K562 (cell line): ENCODE measurements around the gene KLHDC7B. TPM values are rescaled to one million over a fixed set of nuclear protein-coding genes. Genes with fewer than 3 reads are reported as not detected.

ENCODE experiments used
- CHD1 ChIP-seq: fragments of 200-600 bp; sonication (generic); IDR thresholded peaks from one replicate; pipeline ENCODE4 v1.6.1; 2012; ENCODE audit warnings: mild to moderate bottlenecking, moderate library complexity, low read length, inconsistent platforms
- GATA2 ChIP-seq: sonication (generic); formaldehyde crosslinking; IDR thresholded peaks from 2 replicates; pipeline ENCODE4 v1.4.0; 2020; ENCODE audit warnings: mild to moderate bottlenecking, missing genetic modification reagents
- MXI1 ChIP-seq: IDR thresholded peaks from 2 replicates; pipeline ENCODE4 v1.6.1; 2011; ENCODE audit warnings: low read depth, mild to moderate bottlenecking, improper control_type of control experiment, low read length
- VEZF1 ChIP-seq: fragments of 200-800 bp; sonication (Bioruptor generic); IDR thresholded peaks from 2 replicates; pipeline ENCODE4 v1.6.1; 2017; ENCODE audit warnings: missing genetic modification characterization, missing compliant biosample characterization
- ZBTB1 ChIP-seq: sonication (generic); formaldehyde crosslinking; IDR thresholded peaks from 2 replicates; pipeline ENCODE4 v1.8.1; 2023; ENCODE audit warnings: missing genetic modification reagents, low read depth, mild to moderate bottlenecking, borderline replicate concordance
- ZMIZ1 ChIP-seq, 2 experiments: fragments of 150-350 bp in 1 of 2; IDR thresholded peaks; 2 replicates each; pipeline ENCODE4 v1.6.1; 2012 to 2016; ENCODE audit warnings: low read depth in 2 of 2, low read length in 2 of 2, mild to moderate bottlenecking in 1 of 2, moderate library complexity in 1 of 2
- polyA plus RNA-seq, 8 experiments: library from polyadenylated mRNA; depleted of rRNA in 4 of 8; stranded (reverse) in 5 of 8; unstranded in 3 of 8; fragments of >200 nt; fragmentation: Nextera tagmentation in 2 of 8; fragmentation: Illumina TruSeq in 1 of 8; extraction: Ambion mirVana in 2 of 8; extraction: Trizol in 1 of 8; gene quantifications; 2 replicates each; pipeline versions ENCODE4 v1.2.1 to v1.2.3, GENCODE V29; 2011 to 2014; ENCODE audit warnings: inconsistent platforms in 1 of 8, missing spikeins in 1 of 8
- total RNA-seq, 7 experiments: library from RNA; depleted of rRNA in 6 of 7; stranded (reverse); fragments of >200 nt in 6 of 7; fragmentation: Illumina TruSeq in 2 of 7; extraction: Trizol in 2 of 7; gene quantifications; 2 replicates each; pipeline versions ENCODE4 v1.2.1 to v1.2.3, GENCODE V29; 2011 to 2021; ENCODE audit warnings: low replicate concordance in 1 of 7
- TF ChIP-seq, protein P1 (sequence below): sonication (generic); formaldehyde crosslinking; IDR thresholded peaks from 2 replicates; pipeline ENCODE4 v1.8.1; 2023; ENCODE audit warnings: mild to moderate bottlenecking, missing genetic modification reagents

The KLHDC7B gene
- total and polyA plus RNA-seq, 9 of the 15 experiments (the other 6 are each of a cell fraction or from before 2014, with no cell fraction given) = 0.04 to 0.22 (median 0.05) TPM; not detected in 4

GRCh38 chr22:50573491-50574382 is 28.0 kb downstream of the KLHDC7B start (continued):
- TF ChIP-seq ZMIZ1 (IDR thresholded peaks at IDR 0.05; ENCODE audit: low read depth in 2 of 2, low read length in 2 of 2) = no peak
- TF ChIP-seq GATA2 (CRISPR knock-in tag) = no peak
- TF ChIP-seq ZBTB1 (CRISPR knock-in tag) = no peak
- no peak for TF ChIP-seq MXI1
- no peak for TF ChIP-seq VEZF1 (CRISPR knock-in tag)
- TF ChIP-seq, protein P1, sequence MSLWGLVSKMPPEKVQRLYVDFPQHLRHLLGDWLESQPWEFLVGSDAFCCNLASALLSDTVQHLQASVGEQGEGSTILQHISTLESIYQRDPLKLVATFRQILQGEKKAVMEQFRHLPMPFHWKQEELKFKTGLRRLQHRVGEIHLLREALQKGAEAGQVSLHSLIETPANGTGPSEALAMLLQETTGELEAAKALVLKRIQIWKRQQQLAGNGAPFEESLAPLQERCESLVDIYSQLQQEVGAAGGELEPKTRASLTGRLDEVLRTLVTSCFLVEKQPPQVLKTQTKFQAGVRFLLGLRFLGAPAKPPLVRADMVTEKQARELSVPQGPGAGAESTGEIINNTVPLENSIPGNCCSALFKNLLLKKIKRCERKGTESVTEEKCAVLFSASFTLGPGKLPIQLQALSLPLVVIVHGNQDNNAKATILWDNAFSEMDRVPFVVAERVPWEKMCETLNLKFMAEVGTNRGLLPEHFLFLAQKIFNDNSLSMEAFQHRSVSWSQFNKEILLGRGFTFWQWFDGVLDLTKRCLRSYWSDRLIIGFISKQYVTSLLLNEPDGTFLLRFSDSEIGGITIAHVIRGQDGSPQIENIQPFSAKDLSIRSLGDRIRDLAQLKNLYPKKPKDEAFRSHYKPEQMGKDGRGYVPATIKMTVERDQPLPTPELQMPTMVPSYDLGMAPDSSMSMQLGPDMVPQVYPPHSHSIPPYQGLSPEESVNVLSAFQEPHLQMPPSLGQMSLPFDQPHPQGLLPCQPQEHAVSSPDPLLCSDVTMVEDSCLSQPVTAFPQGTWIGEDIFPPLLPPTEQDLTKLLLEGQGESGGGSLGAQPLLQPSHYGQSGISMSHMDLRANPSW (CRISPR knock-in tag) = no peak
- TF ChIP-seq CHD1 = no peak
